ENCODE data around the gene MED16. TPM values are rescaled to one million over a fixed set of nuclear protein-coding genes. Genes with fewer than 3 reads are reported as not detected.

MED16 gene
- total and polyA plus RNA-seq, 10 of the 15 experiments (the other 5 are each of a cell fraction or from before 2014, with no cell fraction given), result 0.56 to 51.1 (median 13.6) TPM

DNA sequence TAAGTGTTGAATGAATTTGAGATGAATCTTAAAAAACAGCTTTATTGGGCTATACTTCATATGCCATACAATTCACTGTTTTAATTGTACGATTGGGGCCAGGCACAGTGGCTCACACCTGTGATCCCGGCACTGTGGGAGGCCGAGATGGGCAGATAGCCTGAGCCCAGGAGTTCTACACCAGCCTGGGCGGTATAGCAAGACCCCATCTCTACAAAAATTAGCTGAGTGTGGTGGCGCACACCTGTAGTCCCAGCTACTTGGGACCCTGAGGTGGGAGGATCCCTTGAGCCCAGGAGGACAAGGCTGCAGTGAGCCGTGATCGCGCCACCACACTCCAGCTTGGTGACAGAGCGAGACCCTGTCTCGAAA is 43.2 kb upstream of the MED16 start (continued):
- TF ChIP-seq SUPT20H (IDR thresholded peaks at IDR 0.05; ENCODE audit: borderline replicate concordance, control insufficient read depth, low read depth, low read length), result no peak
- TF ChIP-seq DPF2 (IDR thresholded peaks at IDR 0.05), result no peak

DNA sequence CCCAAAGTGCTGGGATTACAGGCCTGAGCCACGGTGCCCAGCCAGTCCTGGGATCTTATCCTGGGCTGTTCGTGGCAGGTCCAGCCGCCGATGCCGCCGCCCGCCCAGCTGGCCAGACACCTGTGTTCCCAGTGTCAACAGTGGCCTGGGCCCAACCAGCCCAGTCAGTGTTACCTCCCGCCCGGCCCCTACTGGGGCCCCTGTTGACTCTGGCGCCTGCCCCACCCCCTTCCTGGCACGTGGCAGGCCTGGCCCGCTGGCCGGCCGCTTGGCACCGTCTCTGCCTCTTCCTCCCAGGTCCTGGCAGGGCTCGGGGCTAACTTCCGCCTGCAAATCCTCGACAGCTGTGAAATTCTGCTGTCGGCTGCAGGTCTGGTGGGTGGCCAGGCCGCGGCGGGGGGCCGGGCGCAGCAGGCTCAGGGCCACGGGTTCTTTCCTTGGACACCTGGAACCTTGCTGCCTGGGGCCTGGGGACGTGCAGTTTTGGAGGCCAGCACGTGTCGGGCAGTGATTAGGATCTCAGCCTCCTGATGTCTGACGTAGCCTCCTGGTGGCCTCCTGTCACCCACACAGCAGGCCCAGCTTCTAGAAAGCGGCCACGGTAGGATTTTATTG is 42.0 kb upstream of the MED16 start:
- DNase-seq (ENCODE audit: low read depth, low spot score) (no peak), FAIRE-seq (no peak), ATAC-seq (no peak)
- in situ Hi-C loops (cut with MboI) (no loop called here), intact Hi-C loops (cut with micrococcal nuclease; ENCODE audit: unreplicated experiment) (no loop called here)
- Histone ChIP-seq H2AFZ (ENCODE audit: control insufficient read depth, low read depth, low read length) (no peak overlapping the region), H3K79me2 (ENCODE audit: control insufficient read depth, insufficient read depth, low read length) (peaks cover 64% of the 10 kb centered on the region), H3K4me1 (ENCODE audit: control insufficient read depth, insufficient read depth, low read length) (peaks cover 21% of the 10 kb centered on the region), H3K9me3 (replicated peaks; ENCODE audit: control insufficient read depth, insufficient read depth, low read length) (peaks cover 4% of the 10 kb centered on the region), H3K27ac (ENCODE audit: control insufficient read depth, insufficient read depth) (no peak overlapping the region), H3K4me2 (ENCODE audit: control insufficient read depth, insufficient read depth) (0 out of 2 replicates have a peak overlapping the region, but pooled peaks have one; percentile 3), H4K20me1 (ENCODE audit: control insufficient read depth, insufficient read depth) (no peaks in the 10 kb centered on the region; the same call in 1 of the 2 replicates), H3K9ac (ENCODE audit: control insufficient read depth, insufficient read depth, low read length) (no peak overlapping the region), H3K4me3 (no peak overlapping the region), H3K27me3 (replicated peaks in 1 of 2; ENCODE audit: control insufficient read depth in 2 of 2, insufficient read depth in 2 of 2, low read length in 1 of 2) (no peaks in the 10 kb centered on the region), H3K36me3 (ENCODE audit: control insufficient read depth in 2 of 2, insufficient read depth in 2 of 2, low read length in 1 of 2) (peaks cover 15 to 23% of the 10 kb centered on the region in 2 experiments)
- BruUV-seq (replicated peaks), result no TSS peak
- TF ChIP-seq BHLHE40 (IDR thresholded peaks at IDR 0.05; ENCODE audit: borderline replicate concordance in 1 of 2, low read depth in 2 of 2, low read length in 1 of 2), result peak in 1 of 2 experiments; percentile 52; a peak in 1 of 4 replicates
- no peak for TF ChIP-seq SRF (IDR thresholded peaks at IDR 0.05; ENCODE audit: low read depth in 2 of 2, low read length in 2 of 2)
- no peak for TF ChIP-seq RAD51 (IDR thresholded peaks at IDR 0.05)
- TF ChIP-seq, protein P1, sequence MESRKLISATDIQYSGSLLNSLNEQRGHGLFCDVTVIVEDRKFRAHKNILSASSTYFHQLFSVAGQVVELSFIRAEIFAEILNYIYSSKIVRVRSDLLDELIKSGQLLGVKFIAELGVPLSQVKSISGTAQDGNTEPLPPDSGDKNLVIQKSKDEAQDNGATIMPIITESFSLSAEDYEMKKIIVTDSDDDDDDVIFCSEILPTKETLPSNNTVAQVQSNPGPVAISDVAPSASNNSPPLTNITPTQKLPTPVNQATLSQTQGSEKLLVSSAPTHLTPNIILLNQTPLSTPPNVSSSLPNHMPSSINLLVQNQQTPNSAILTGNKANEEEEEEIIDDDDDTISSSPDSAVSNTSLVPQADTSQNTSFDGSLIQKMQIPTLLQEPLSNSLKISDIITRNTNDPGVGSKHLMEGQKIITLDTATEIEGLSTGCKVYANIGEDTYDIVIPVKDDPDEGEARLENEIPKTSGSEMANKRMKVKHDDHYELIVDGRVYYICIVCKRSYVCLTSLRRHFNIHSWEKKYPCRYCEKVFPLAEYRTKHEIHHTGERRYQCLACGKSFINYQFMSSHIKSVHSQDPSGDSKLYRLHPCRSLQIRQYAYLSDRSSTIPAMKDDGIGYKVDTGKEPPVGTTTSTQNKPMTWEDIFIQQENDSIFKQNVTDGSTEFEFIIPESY (IDR thresholded peaks at IDR 0.05), result peak; percentile 10; the same call in 1 of the 2 replicates
- no peak for TF ChIP-seq HDAC2 (IDR thresholded peaks at IDR 0.05)
- TF ChIP-seq NR2F1 (conservative IDR thresholded peaks at IDR 0.05), result no peak
- TF ChIP-seq, protein P2, sequence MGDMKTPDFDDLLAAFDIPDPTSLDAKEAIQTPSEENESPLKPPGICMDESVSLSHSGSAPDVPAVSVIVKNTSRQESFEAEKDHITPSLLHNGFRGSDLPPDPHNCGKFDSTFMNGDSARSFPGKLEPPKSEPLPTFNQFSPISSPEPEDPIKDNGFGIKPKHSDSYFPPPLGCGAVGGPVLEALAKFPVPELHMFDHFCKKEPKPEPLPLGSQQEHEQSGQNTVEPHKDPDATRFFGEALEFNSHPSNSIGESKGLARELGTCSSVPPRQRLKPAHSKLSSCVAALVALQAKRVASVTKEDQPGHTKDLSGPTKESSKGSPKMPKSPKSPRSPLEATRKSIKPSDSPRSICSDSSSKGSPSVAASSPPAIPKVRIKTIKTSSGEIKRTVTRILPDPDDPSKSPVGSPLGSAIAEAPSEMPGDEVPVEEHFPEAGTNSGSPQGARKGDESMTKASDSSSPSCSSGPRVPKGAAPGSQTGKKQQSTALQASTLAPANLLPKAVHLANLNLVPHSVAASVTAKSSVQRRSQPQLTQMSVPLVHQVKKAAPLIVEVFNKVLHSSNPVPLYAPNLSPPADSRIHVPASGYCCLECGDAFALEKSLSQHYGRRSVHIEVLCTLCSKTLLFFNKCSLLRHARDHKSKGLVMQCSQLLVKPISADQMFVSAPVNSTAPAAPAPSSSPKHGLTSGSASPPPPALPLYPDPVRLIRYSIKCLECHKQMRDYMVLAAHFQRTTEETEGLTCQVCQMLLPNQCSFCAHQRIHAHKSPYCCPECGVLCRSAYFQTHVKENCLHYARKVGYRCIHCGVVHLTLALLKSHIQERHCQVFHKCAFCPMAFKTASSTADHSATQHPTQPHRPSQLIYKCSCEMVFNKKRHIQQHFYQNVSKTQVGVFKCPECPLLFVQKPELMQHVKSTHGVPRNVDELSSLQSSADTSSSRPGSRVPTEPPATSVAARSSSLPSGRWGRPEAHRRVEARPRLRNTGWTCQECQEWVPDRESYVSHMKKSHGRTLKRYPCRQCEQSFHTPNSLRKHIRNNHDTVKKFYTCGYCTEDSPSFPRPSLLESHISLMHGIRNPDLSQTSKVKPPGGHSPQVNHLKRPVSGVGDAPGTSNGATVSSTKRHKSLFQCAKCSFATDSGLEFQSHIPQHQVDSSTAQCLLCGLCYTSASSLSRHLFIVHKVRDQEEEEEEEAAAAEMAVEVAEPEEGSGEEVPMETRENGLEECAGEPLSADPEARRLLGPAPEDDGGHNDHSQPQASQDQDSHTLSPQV (IDR thresholded peaks at IDR 0.05), result no peak
- TF ChIP-seq IKZF1 (conservative IDR thresholded peaks at IDR 0.05), result 0 out of 2 replicates have a peak, but pooled peaks have one; percentile 13
- TF ChIP-seq STAT1 (conservative IDR thresholded peaks at IDR 0.05), result no peak
- TF ChIP-seq, protein P3, sequence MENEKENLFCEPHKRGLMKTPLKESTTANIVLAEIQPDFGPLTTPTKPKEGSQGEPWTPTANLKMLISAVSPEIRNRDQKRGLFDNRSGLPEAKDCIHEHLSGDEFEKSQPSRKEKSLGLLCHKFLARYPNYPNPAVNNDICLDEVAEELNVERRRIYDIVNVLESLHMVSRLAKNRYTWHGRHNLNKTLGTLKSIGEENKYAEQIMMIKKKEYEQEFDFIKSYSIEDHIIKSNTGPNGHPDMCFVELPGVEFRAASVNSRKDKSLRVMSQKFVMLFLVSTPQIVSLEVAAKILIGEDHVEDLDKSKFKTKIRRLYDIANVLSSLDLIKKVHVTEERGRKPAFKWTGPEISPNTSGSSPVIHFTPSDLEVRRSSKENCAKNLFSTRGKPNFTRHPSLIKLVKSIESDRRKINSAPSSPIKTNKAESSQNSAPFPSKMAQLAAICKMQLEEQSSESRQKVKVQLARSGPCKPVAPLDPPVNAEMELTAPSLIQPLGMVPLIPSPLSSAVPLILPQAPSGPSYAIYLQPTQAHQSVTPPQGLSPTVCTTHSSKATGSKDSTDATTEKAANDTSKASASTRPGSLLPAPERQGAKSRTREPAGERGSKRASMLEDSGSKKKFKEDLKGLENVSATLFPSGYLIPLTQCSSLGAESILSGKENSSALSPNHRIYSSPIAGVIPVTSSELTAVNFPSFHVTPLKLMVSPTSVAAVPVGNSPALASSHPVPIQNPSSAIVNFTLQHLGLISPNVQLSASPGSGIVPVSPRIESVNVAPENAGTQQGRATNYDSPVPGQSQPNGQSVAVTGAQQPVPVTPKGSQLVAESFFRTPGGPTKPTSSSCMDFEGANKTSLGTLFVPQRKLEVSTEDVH (IDR thresholded peaks at IDR 0.05; ENCODE audit: low read depth, partially characterized antibody), result no peak
- ChIA-PET SMC1A (ENCODE audit: uncharacterized antibody, unreplicated experiment) (no interaction called here), POLR2A (interaction anchor here (0.6 kb wide), 1 partner anchor 12 kb away, joined by 3 read pairs; no protein-coding TSS in a partner anchor), CTCF (interaction anchor here (0.6 kb wide), 1 partner anchor 65 kb away, joined by 3 read pairs; no protein-coding TSS in a partner anchor), RAD21 (ENCODE audit: unreplicated experiment) (no interaction called here)
- WGBS (ENCODE audit: insufficient coverage, insufficient replicate concordance, low lambda C conversion rate, missing lambda C conversion rate), result 94% methylated on average over 29 of the region's 31 CpGs
